Stimulated activated CD8-positive, alpha-beta memory T cell treated with anti-CD3 and anti-CD28 coated beads, Interleukin-7, amount 100 ng/mL, for 1 hour (primary cell): ENCODE results near the gene CHMP5.
A peak's percentile ranks its signal among the peaks of the same experiment; 100 is the strongest.
"Not testable (repeated sequence)": the region's sequence is repeated elsewhere in the genome, so short reads cannot be mapped to it uniquely, and the experiment has no call there.

ENCODE experiments used
- DNase-seq, 2 donors: peaks; one replicate each; pipeline ENCODE4 v3.0.0-alpha.2; 2020; ENCODE audit warnings: low read depth in 2 of 2

The CHMP5 gene

DNA sequence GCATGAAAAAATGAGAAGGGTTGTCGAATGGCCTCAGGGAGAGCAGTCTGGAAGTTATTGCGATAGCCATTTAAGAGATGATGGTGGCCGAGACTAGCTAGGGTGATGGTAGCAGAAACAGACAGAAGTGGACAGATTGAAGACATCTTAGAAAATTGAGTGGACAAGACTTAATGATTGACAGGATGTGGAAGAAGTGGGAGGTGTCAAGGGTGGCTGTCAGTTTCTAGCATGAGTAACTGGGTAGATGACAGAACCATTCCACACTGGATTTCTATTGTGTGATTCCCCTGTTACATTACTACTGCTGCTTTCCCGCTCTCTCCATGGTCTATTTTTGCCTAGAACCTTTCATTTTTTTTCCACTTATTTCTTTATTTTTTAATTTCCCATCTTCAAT, 12.6 kb downstream of the CHMP5 start:
- no peak for DNase-seq

- DNase-seq: no peak
These were observed 20.7 kb downstream of the CHMP5 start for GRCh38 chr9:33285502-33285901.

DNA sequence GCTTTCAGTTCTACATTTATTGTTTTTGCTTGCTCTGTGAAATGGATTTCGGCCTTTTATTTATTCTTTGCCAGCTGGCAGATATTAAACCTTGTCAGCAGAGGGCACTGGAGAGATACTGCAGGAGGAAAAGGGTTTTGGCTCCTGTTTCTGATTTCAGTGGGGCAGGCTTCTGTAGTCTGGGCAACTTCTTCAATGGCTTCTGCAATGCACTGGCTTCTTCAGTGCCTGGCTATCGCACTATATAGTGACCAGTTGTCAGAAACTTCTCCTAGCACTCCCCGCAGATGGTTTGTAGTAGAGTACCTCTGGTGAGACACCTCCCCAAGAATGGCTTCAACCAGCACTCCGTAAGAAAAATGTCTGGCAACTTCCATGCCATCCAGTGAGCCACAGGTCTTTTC, 22.2 kb downstream of the CHMP5 start:
- peak in 1 of 2 donors; percentile 7 for DNase-seq

DNA sequence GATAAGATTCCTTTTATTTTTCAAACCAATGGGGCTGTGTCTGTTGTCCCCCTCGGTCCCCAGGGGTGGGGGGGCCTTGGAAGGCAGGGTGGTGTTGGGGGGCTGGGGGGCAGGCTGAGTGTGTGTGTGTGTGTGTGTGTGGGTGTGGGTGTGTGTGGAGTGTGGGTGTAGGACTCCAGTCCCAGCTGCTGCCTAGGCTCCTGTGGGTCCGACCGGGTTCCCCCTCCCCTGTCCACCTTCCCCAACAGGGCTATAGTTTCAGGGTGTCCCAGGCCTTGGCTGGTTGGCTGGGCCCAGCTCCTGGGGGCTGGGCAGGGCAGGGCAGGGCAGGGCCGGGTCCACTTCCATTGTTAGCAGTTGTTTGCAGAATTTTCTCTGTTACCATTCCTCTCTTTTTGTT, 23.4 kb downstream of the CHMP5 start:
- no peak for DNase-seq

DNA sequence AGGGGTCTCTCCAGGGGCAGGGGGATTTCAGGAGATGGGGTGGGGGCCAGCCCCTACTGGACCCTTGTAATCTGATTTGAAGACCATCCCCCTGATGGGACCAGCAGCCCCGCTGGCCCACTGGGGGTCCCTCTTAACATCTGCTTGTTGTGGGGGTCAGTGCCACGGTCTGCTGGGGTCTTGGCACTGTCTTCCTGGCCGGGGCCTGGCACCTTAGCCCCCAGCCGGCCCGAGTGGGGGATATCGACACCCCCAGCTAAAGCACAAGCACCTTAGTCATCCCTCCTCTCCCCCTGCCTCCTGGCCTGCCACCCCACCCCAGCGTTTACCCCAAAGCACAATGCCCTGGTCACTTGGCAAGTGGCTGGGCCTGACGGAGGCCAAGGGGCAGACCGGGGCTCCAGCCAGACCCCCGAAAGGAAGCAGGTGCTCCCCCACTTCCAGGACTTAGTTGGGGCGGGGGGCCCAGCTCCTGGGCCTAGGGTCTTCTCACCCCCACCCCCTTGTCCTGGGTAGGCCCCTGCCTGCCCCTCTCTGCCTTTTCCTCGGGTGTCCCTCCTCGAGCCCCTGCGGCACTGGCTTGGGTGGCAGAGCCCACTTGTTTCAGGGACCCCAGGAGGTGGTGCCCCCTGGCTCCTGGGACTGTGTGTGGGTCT, 24.1 kb downstream of the CHMP5 start:
- DNase-seq: no peak

DNA sequence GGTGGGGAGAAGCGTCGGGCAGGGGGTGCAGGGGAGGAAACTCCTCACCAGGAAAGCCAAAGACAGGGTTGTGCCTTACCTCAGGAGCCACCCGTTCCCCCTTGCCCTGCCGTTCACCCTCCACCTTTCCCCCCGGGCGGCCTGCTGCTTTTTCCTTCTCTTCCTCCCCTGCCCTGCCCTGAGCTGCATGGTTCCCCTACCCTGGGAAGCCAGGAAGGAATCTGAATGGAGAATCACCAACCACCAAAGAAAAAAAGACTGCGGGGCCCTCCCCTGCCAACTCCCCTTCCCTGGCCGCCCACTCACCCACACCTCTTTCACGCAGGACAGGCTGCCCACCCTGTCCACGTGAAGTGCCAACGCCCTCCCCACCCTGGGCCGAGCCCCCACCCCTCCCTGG, 24.6 kb downstream of the CHMP5 start:
- DNase-seq: no peak

DNA sequence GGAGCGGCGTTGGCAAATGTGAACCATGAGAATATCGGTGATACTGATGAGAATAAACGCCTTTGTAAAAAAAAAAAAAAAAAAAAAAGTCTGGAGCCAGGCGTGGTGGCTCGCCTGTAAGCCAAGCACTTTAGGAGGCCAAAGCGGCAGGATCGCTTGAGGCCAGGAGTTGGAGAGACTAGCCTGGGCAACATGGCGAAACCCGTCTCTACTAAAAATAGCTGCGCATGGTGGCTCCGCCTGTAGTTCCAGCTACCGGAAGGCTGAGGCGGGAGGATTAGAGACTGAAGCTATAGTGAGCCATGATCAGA, 25.0 kb downstream of the CHMP5 start:
- no peak for DNase-seq

GRCh38 chr9:33290247-33291030, 25.6 kb downstream of the CHMP5 start, which contains the start of gene NFX1:
NFX1 (plus strand) TSS chr9:33290516; CDS start chr9:33290573, 57 bp downstream.
- DNase-seq: peak; percentile 96 to 98

DNA sequence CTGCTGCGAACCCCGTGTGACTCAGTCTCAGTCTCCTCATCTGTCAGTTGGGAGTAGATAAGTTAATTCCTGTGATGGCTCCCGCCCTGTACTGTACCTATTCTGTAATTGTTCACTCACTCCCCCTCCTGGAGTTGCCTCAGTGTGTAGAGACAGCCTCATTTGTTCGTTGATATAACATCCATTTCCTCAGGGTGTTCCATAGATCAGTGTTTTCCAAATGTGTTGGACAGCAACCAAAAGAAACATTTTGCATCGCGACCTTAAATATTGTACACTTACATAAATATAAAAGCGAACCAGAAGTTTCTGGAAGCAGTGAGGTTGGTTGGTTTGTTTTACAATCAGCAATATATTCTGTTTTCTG, 26.2 kb downstream of the CHMP5 start:
- DNase-seq: no peak

GRCh38 chr9:33291901-33292300, 27.1 kb downstream of the CHMP5 start:
- DNase-seq: no peak

DNA sequence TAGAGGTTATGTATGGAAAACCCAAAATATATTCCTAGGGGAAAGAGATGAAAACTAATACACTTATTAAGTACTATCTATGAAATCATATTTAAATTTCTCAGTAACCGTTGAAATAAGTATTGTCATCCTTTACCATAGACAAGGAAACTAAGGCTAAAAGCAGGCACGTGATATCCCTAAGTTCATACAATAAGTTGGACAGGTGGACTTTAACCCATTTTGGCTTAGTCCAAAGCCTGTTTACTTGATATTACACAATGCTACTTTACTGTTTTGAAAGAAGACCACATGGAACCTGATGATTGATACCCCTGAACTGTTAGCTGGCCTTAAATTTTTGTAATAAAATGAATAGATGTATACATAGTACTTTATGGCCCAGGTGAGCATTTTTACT, 28.9 kb downstream of the CHMP5 start:
- no peak for DNase-seq

DNA sequence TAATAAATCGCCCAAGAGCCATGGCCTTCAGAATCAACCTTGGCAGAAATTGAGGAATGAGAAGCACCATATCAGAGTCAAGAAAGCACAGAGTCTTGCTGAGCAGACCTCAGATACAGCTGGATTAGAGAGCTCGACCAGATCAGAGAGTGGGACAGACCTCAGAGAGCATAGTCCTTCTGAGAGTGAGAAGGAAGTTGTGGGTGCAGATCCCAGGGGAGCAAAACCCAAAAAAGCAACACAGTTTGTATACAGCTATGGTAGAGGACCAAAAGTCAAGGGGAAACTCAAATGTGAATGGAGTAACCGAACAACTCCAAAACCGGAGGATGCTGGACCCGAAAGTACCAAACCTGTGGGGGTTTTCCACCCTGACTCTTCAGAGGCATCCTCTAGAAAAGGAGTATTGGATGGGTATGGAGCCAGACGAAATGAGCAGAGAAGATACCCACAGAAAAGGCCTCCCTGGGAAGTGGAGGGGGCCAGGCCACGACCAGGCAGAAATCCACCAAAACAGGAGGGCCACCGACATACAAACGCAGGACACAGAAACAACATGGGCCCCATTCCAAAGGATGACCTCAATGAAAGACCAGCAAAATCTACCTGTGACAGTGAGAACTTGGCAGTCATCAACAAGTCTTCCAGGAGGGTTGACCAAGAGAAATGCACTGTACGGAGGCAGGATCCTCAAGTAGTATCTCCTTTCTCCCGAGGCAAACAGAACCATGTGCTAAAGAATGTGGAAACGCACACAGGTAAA, 30.0 kb downstream of the CHMP5 start:
- DNase-seq: no peak

- no peak for DNase-seq
These were observed 30.7 kb downstream of the CHMP5 start for GRCh38 chr9:33295571-33295970.

DNA sequence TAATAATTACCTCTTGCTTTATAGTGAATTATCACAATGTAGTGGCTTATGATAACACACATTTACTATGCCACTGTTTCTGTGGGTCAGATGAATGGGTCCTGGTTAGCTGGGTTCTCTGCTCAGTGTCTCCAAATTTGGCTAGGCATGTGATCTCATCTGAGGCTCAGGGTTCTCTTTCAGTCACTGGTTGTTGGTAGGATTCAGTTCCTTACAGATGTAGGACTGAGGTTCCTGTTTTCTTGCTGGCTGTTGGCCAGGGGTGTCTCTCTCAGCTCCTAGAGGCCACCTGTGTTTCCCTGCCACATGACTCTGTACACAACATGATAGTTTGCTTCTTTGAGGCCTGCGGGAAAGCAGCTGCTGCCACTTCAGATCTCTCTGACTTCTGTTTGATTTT, 32.6 kb downstream of the CHMP5 start:
- DNase-seq: no peak

DNA sequence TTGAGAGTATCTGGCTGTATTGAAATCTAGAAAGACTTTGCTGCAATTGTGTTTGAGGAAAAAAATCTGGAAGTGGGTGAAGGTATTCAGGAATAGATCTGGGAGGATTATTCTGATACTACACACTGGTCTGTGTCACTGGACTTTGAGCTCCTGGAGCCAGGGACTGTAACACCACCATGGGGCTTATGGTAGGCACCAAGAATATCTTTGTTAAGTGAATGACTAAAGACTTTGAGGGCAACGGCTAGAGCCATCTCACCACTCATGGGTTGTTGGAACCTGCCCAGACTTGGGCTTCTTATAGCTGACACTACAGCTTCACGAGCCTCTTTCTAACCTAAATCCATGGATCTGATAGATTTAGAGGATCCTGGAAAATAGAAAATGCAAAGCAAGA, 35.7 kb downstream of the CHMP5 start:
- no peak for DNase-seq

- no peak for DNase-seq
These were observed 39.5 kb downstream of the CHMP5 start for GRCh38 chr9:33304362-33304761.

DNA sequence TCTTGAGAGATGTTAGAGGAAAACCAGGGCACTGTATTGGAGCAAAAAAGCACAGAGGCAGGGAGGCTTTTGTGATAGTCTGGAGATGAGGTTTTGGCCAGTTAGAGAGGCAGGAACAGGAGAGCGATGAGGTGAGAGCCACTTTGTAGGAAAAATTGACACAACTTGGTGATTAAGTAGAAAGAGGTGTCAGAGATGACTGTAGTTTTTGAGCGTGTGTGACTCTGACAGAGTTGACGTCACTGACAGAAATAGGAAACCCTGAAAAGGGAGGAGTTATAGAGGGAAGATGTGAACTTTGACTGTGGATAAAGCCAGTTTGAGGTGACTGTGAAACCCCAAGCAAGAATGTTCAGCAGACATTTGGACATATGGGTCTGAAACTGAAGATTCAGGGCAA, 41.2 kb downstream of the CHMP5 start:
- DNase-seq: no peak

DNA sequence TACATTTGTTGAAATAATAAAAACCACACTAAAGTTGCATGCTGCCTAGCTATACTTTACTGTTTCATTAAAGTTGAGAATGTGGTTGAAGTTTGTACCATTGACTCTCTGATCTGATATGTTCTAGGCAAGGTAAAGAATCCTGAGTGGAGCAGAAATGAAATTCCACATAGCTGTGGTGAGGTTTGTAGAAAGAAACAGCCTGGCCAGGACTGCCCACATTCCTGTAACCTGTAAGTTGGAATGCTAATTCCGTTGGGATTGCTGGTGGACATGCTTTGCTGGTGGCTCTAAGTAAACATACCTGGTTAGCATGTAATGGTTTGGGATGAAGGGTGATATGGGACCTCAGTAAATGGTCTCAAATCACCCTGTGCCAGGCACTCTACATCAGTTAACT, 42.2 kb downstream of the CHMP5 start:
- DNase-seq: no peak

- no peak for DNase-seq
These were observed 45.1 kb downstream of the CHMP5 start for GRCh38 chr9:33309903-33310302.

DNA sequence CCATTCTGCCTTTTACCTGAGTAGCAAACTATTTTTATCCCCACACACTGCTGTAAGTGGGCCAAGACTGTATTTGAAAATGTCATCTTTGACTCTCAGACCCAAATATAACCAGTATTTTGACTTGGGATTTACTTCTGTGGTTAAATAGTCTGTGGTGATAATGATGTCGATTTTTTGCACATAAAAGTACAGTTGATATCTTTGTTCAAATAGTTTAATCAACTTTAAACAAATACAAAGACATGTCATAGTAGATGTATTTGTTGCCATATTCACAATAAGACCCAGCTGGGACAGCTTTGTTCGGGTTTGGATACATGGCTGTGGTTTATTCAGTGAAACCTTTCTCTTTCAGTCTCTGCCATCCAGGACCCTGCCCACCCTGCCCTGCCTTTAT, 45.9 kb downstream of the CHMP5 start:
- DNase-seq: no peak

DNA sequence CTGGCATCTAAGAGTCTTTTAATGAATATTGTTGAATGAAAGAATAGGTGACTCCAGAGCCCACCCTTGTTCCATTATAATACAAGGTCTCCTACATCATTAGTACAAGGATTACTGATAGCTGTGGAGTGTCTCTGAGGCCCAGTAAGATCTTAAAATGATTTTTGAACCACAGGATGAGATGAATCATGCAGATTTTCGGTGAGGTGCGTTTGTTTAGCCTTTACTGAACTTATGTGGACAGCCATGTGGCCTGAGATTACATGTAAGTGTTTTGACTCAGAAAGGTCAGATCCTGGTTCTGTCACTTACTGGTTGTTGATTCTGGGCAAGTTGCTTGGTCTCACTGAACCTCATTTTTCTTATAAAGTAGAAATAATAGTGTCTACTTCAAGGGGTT, 47.1 kb downstream of the CHMP5 start:
- no peak for DNase-seq

GRCh38 chr9:33315371-33315770, 50.5 kb downstream of the CHMP5 start:
- DNase-seq: no peak

DNA sequence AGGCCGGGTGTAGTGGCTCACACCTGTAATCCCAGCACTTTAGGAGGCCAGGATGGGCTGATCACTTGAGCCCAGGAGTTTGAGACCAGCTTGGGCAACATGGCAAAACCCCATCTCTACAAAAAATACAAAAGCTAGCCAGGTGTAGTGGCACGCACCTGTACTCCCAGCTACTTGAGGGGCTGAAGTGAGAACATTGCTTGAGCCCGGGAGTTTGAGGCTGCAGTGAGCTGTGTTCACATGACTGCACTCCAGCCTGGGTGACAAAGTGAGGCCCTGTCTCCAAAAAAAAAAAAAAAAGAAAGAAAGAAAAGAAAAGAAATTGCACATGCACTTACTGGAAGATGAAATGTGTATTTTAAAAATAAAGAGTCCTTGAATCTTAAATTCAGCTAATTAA, 52.3 kb downstream of the CHMP5 start:
- not testable (repeated sequence) for DNase-seq
